Measurements from ENCODE around the gene EXOC4.
"Not testable (repeated sequence)": the region's sequence is repeated elsewhere in the genome, so short reads cannot be mapped to it uniquely, and the experiment has no call there.

The EXOC4 gene

GRCh38 chr7:133625046-133625445 is 372.2 kb downstream of the EXOC4 start:
- TF ChIP-seq CTCF (IDR thresholded peaks at IDR 0.05; ENCODE audit: low read depth, low read length, missing control alignments) = no peak

GRCh38 chr7:133629701-133630100 is 376.8 kb downstream of the EXOC4 start:
- TF ChIP-seq CTCF (IDR thresholded peaks at IDR 0.05; ENCODE audit: low read depth, low read length, missing control alignments) = no peak
- no peak for DNase-seq (ENCODE audit: low read depth)
- no peak overlapping the region for H3K4me3 ChIP-seq (ENCODE audit: low read depth, low read length)

More at GRCh38 chr7:133625046-133625445, 372.2 kb downstream of the EXOC4 start:
- no peak for DNase-seq (ENCODE audit: low read depth)
- H3K4me3 ChIP-seq (ENCODE audit: low read depth, low read length) = no peak overlapping the region

GRCh38 chr7:133633055-133633454 is 380.2 kb downstream of the EXOC4 start:
- DNase-seq (ENCODE audit: low read depth) = no peak
- no peak overlapping the region for H3K4me3 ChIP-seq (ENCODE audit: low read depth, low read length)
- TF ChIP-seq CTCF (IDR thresholded peaks at IDR 0.05; ENCODE audit: low read depth, low read length, missing control alignments) = no peak

- no peak for TF ChIP-seq CTCF (IDR thresholded peaks at IDR 0.05; ENCODE audit: low read depth, low read length, missing control alignments)
- no peak overlapping the region for H3K4me3 ChIP-seq (ENCODE audit: low read depth, low read length)
- DNase-seq (ENCODE audit: low read depth) = no peak
Measured at GRCh38 chr7:133635541-133635940, 382.7 kb downstream of the EXOC4 start.

GRCh38 chr7:133638857-133639256 is 386.0 kb downstream of the EXOC4 start:
- no peak for DNase-seq (ENCODE audit: low read depth)
- TF ChIP-seq CTCF (IDR thresholded peaks at IDR 0.05; ENCODE audit: low read depth, low read length, missing control alignments) = no peak
- no peak overlapping the region for H3K4me3 ChIP-seq (ENCODE audit: low read depth, low read length)

GRCh38 chr7:133641436-133641835 is 388.6 kb downstream of the EXOC4 start:
- H3K4me3 ChIP-seq (ENCODE audit: low read depth, low read length) = no peak overlapping the region
- no peak for TF ChIP-seq CTCF (IDR thresholded peaks at IDR 0.05; ENCODE audit: low read depth, low read length, missing control alignments)
- no peak for DNase-seq (ENCODE audit: low read depth)

- no peak for TF ChIP-seq CTCF (IDR thresholded peaks at IDR 0.05; ENCODE audit: low read depth, low read length, missing control alignments)
- no peak for DNase-seq (ENCODE audit: low read depth)
- H3K4me3 ChIP-seq (ENCODE audit: low read depth, low read length) = no peak overlapping the region
Measured at GRCh38 chr7:133642907-133643306, 390.0 kb downstream of the EXOC4 start.

- H3K4me3 ChIP-seq (ENCODE audit: low read depth, low read length); DNase-seq (ENCODE audit: low read depth): not testable (repeated sequence)
Measured at GRCh38 chr7:133643652-133644051, 390.8 kb downstream of the EXOC4 start.

Data from GM12864 (cell line).